ENCODE data around the gene MRPL19. TPM values are rescaled to one million over a fixed set of nuclear protein-coding genes. Genes with fewer than 3 reads are reported as not detected.

The MRPL19 gene
- total RNA-seq, 1 donor from 2014 or later, result 24.0 TPM

- Histone ChIP-seq H3K36me3 (ENCODE audit: control insufficient read depth in 3 of 3, insufficient read depth in 3 of 3, low read length in 3 of 3) (no peaks in the 10 kb centered on the region), H3K27ac (ENCODE audit: low read depth, low read length) (peak overlapping the region; percentile 39), H3K9ac (ENCODE audit: low read depth in 1 of 3, low read length in 3 of 3) (no peak overlapping the region), H3K9me3 (ENCODE audit: control insufficient read depth in 3 of 3, low read length in 3 of 3) (no peaks in the 10 kb centered on the region), H3K4me1 (ENCODE audit: control insufficient read depth in 3 of 3, insufficient read depth in 3 of 3, low read length in 3 of 3) (peaks cover 0 to 9% (median 2%) of the 10 kb centered on the region in 3 donors), H3K4me3 (ENCODE audit: low read length in 3 of 3) (no peak overlapping the region), H3K27me3 (ENCODE audit: control insufficient read depth in 3 of 3, insufficient read depth in 3 of 3, low read length in 3 of 3) (no peaks in the 10 kb centered on the region)
Observed at GRCh38 chr2:75633620-75634019, 13.0 kb upstream of the MRPL19 start.

DNA sequence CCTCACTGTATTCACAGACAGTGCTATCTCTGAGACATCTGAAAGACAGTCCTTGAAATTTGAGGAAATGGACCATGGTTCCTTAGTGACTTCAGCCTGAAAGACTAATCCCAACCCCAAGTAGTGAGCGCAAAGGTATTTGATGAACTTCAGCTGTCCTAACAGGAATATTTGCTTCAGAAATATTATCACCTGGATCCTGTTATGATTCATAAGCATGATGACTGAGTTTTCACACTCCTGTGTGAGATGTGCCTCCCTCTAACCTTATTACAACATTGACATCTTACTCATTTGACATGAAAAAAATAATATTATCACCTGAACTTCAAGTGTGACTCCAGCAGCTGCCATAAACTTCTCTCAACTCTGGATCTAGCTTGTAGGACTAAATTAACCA is 11.6 kb upstream of the MRPL19 start:
- Histone ChIP-seq H3K4me3 (ENCODE audit: low read length in 3 of 3) (no peak overlapping the region), H3K27ac (ENCODE audit: low read depth, low read length) (no peak overlapping the region), H3K4me1 (ENCODE audit: control insufficient read depth in 3 of 3, insufficient read depth in 3 of 3, low read length in 3 of 3) (peaks cover 0 to 9% (median 2%) of the 10 kb centered on the region in 3 donors)

DNA sequence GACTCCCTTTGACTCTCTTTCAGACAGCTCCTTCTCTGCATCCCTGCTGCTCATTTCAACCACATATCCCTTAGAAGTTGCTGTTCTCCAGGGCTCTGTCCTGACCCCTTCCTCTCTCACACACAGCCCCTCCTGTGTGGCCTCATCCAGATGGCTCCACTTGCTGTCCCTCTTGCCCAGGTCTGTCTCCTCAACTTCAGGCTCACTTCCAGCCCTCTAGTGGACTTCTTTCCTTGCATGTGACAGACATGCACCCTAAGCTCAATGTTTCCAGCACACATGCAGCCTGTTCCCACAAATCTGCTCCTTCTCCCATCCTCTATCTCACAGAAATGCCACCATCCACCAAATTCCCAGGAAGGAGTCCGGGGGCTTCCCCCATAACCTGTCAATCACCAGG is 9.0 kb upstream of the MRPL19 start:
- Histone ChIP-seq H3K9me3 (ENCODE audit: control insufficient read depth in 3 of 3, low read length in 3 of 3) (no peaks in the 10 kb centered on the region), H3K27me3 (ENCODE audit: control insufficient read depth in 3 of 3, insufficient read depth in 3 of 3, low read length in 3 of 3) (no peaks in the 10 kb centered on the region)

More for the DNA sequence above, 11.6 kb upstream of the MRPL19 start:
- no peak overlapping the region for H3K9ac ChIP-seq (ENCODE audit: low read depth in 1 of 3, low read length in 3 of 3)
- no peaks in the 10 kb centered on the region for H3K27me3 ChIP-seq (ENCODE audit: control insufficient read depth in 3 of 3, insufficient read depth in 3 of 3, low read length in 3 of 3)
- H3K9me3 ChIP-seq (ENCODE audit: control insufficient read depth in 3 of 3, low read length in 3 of 3), result no peaks in the 10 kb centered on the region
- H3K36me3 ChIP-seq (ENCODE audit: control insufficient read depth in 3 of 3, insufficient read depth in 3 of 3, low read length in 3 of 3), result no peaks in the 10 kb centered on the region

GRCh38 chr2:75640621-75641121 is 5.9 kb upstream of the MRPL19 start:
- Histone ChIP-seq H3K36me3 (ENCODE audit: control insufficient read depth in 3 of 3, insufficient read depth in 3 of 3, low read length in 3 of 3) (no peaks in the 10 kb centered on the region), H3K4me1 (ENCODE audit: control insufficient read depth in 3 of 3, insufficient read depth in 3 of 3, low read length in 3 of 3) (peaks cover 12 to 20% (median 15%) of the 10 kb centered on the region in 3 donors), H3K27me3 (ENCODE audit: control insufficient read depth in 3 of 3, insufficient read depth in 3 of 3, low read length in 3 of 3) (no peaks in the 10 kb centered on the region), H3K9me3 (ENCODE audit: control insufficient read depth in 3 of 3, low read length in 3 of 3) (no peaks in the 10 kb centered on the region), H3K9ac (ENCODE audit: low read depth in 1 of 3, low read length in 3 of 3) (peak overlapping the region in 1 of 3 donors; percentile 38), H3K27ac (ENCODE audit: low read depth, low read length) (peak overlapping the region; percentile 68), H3K4me3 (ENCODE audit: low read length in 3 of 3) (no peak overlapping the region)

More for the DNA sequence above, 9.0 kb upstream of the MRPL19 start:
- Histone ChIP-seq H3K36me3 (ENCODE audit: control insufficient read depth in 3 of 3, insufficient read depth in 3 of 3, low read length in 3 of 3) (no peaks in the 10 kb centered on the region), H3K4me1 (ENCODE audit: control insufficient read depth in 3 of 3, insufficient read depth in 3 of 3, low read length in 3 of 3) (peaks cover 11 to 19% (median 12%) of the 10 kb centered on the region in 3 donors), H3K27ac (ENCODE audit: low read depth, low read length) (no peak overlapping the region), H3K4me3 (ENCODE audit: low read length in 3 of 3) (no peak overlapping the region), H3K9ac (ENCODE audit: low read depth in 1 of 3, low read length in 3 of 3) (no peak overlapping the region)

DNA sequence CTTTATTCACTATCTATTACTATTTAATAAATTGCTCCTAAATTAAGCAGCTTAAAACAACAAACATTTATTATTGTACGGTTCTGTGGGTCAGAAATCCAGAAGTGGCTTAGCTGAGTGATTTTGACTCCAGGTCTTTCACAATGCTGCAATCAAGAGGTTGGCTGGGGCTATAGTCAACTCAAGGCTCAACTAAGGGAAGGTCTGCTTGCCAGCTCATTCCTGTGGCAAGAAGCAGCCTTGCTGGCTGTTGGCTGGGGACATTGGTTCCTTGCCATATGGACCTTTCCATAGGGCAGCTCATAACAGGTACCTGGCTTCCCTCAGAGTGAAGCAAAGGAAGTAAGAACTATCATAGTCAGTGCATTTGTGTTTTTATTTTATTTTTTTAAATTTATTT is 5.0 kb upstream of the MRPL19 start:
- peak overlapping the region in 2 of 3 donors; percentile 36 to 41 for H3K4me3 ChIP-seq (ENCODE audit: low read length in 3 of 3)
- H3K9me3 ChIP-seq (ENCODE audit: control insufficient read depth in 3 of 3, low read length in 3 of 3), result no peaks in the 10 kb centered on the region
- H3K36me3 ChIP-seq (ENCODE audit: control insufficient read depth in 3 of 3, insufficient read depth in 3 of 3, low read length in 3 of 3), result no peaks in the 10 kb centered on the region
- H3K4me1 ChIP-seq (ENCODE audit: control insufficient read depth in 3 of 3, insufficient read depth in 3 of 3, low read length in 3 of 3), result peaks cover 14 to 26% (median 15%) of the 10 kb centered on the region in 3 donors
- no peaks in the 10 kb centered on the region for H3K27me3 ChIP-seq (ENCODE audit: control insufficient read depth in 3 of 3, insufficient read depth in 3 of 3, low read length in 3 of 3)
- peak overlapping the region; percentile 68 for H3K27ac ChIP-seq (ENCODE audit: low read depth, low read length)
- peak overlapping the region in 1 of 3 donors; percentile 3 for H3K9ac ChIP-seq (ENCODE audit: low read depth in 1 of 3, low read length in 3 of 3)

GRCh38 chr2:75643980-75644379 is 2.6 kb upstream of the MRPL19 start:
- Histone ChIP-seq H3K27me3 (ENCODE audit: control insufficient read depth in 3 of 3, insufficient read depth in 3 of 3, low read length in 3 of 3) (no peaks in the 10 kb centered on the region), H3K9me3 (ENCODE audit: control insufficient read depth in 3 of 3, low read length in 3 of 3) (no peaks in the 10 kb centered on the region), H3K36me3 (ENCODE audit: control insufficient read depth in 3 of 3, insufficient read depth in 3 of 3, low read length in 3 of 3) (peaks cover 0 to 5% (median 0%) of the 10 kb centered on the region in 3 donors), H3K9ac (ENCODE audit: low read depth in 1 of 3, low read length in 3 of 3) (peak overlapping the region in 1 of 3 donors; percentile 9), H3K27ac (ENCODE audit: low read depth, low read length) (peak overlapping the region; percentile 22), H3K4me1 (ENCODE audit: control insufficient read depth in 3 of 3, insufficient read depth in 3 of 3, low read length in 3 of 3) (peaks cover 17 to 27% (median 21%) of the 10 kb centered on the region in 3 donors), H3K4me3 (ENCODE audit: low read length in 3 of 3) (peak overlapping the region in 1 of 3 donors; percentile 17)

- Histone ChIP-seq H3K9me3 (ENCODE audit: control insufficient read depth in 3 of 3, low read length in 3 of 3) (no peaks in the 10 kb centered on the region), H3K4me1 (ENCODE audit: control insufficient read depth in 3 of 3, insufficient read depth in 3 of 3, low read length in 3 of 3) (peaks cover 16 to 26% (median 20%) of the 10 kb centered on the region in 3 donors), H3K27me3 (ENCODE audit: control insufficient read depth in 3 of 3, insufficient read depth in 3 of 3, low read length in 3 of 3) (no peaks in the 10 kb centered on the region), H3K4me3 (ENCODE audit: low read length in 3 of 3) (peak overlapping the region in 2 of 3 donors; percentile 91 to 93), H3K36me3 (ENCODE audit: control insufficient read depth in 3 of 3, insufficient read depth in 3 of 3, low read length in 3 of 3) (peaks cover 3 to 14% (median 5%) of the 10 kb centered on the region in 3 donors), H3K9ac (ENCODE audit: low read depth in 1 of 3, low read length in 3 of 3) (no peak overlapping the region), H3K27ac (ENCODE audit: low read depth, low read length) (no peak overlapping the region)
Observed at GRCh38 chr2:75645643-75646042, 940 bp upstream of the MRPL19 start.

DNA sequence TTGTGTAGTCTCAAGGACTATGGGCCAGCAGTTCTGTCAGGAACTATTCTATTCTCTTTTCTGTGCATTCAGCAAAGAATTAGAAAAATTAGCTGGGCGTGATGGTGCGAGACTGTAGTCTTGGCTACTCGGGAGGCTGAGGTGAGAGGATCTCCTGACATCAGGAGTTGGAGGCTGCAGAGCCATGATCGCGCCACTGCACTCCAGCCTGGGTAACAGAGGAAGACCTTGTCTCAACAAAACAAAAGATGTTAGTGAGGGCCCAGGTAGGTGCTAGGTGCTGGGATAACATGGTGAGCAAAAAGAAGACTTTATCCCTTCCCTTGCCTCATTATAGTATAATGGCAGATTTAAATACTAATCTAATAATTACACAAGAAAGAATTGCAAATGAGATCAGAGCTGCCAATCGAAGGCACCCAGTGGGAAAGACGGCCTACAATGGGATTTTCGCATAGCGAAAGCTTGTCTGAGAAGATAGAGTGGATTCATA is 447 bp upstream of the MRPL19 start:
- Histone ChIP-seq H3K27me3 (ENCODE audit: control insufficient read depth in 3 of 3, insufficient read depth in 3 of 3, low read length in 3 of 3) (no peaks in the 10 kb centered on the region), H3K36me3 (ENCODE audit: control insufficient read depth in 3 of 3, insufficient read depth in 3 of 3, low read length in 3 of 3) (peaks cover 4 to 18% (median 10%) of the 10 kb centered on the region in 3 donors), H3K27ac (ENCODE audit: low read depth, low read length) (peak overlapping the region; percentile 54), H3K4me1 (ENCODE audit: control insufficient read depth in 3 of 3, insufficient read depth in 3 of 3, low read length in 3 of 3) (peaks cover 13 to 21% (median 15%) of the 10 kb centered on the region in 3 donors), H3K4me3 (ENCODE audit: low read length in 3 of 3) (peak overlapping the region; percentile 80 to 93 (median 91)), H3K9me3 (ENCODE audit: control insufficient read depth in 3 of 3, low read length in 3 of 3) (no peaks in the 10 kb centered on the region), H3K9ac (ENCODE audit: low read depth in 1 of 3, low read length in 3 of 3) (peak overlapping the region; percentile 90 to 96 (median 92))

DNA sequence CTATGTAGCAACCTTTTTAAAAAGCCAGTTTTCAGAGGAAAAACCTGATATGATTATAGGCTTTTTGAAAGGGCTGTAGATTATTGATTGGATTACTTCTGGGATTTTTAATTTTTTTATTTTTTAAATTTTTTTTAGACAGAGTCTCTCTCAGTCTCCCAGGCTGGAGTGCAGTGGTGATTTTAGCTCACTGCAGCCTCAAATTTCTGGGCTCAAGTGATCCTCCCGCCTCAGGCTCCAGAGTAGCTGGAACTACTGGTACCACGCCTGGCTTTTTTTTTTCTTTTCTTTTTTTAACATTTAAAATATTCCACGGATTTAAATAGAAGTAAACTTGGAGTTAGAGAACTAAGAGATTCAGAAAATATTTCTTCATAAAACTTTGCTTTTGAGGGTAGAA is 1.2 kb downstream of the MRPL19 start:
- peak overlapping the region in 2 of 3 donors; percentile 90 to 92 for H3K9ac ChIP-seq (ENCODE audit: low read depth in 1 of 3, low read length in 3 of 3)
- H3K27ac ChIP-seq (ENCODE audit: low read depth, low read length), result no peak overlapping the region
- H3K36me3 ChIP-seq (ENCODE audit: control insufficient read depth in 3 of 3, insufficient read depth in 3 of 3, low read length in 3 of 3), result peaks cover 7 to 28% (median 14%) of the 10 kb centered on the region in 3 donors
- no peaks in the 10 kb centered on the region for H3K27me3 ChIP-seq (ENCODE audit: control insufficient read depth in 3 of 3, insufficient read depth in 3 of 3, low read length in 3 of 3)
- peaks cover 9 to 14% (median 11%) of the 10 kb centered on the region in 3 donors for H3K4me1 ChIP-seq (ENCODE audit: control insufficient read depth in 3 of 3, insufficient read depth in 3 of 3, low read length in 3 of 3)
- H3K9me3 ChIP-seq (ENCODE audit: control insufficient read depth in 3 of 3, low read length in 3 of 3), result no peaks in the 10 kb centered on the region
- H3K4me3 ChIP-seq (ENCODE audit: low read length in 3 of 3), result peak overlapping the region; percentile 80 to 93 (median 91)

GRCh38 chr2:75654012-75654411 is 7.4 kb downstream of the MRPL19 start:
- Histone ChIP-seq H3K27ac (ENCODE audit: low read depth, low read length) (no peak overlapping the region), H3K9ac (ENCODE audit: low read depth in 1 of 3, low read length in 3 of 3) (no peak overlapping the region), H3K9me3 (ENCODE audit: control insufficient read depth in 3 of 3, low read length in 3 of 3) (no peaks in the 10 kb centered on the region), H3K4me1 (ENCODE audit: control insufficient read depth in 3 of 3, insufficient read depth in 3 of 3, low read length in 3 of 3) (peaks cover 0 to 5% (median 0%) of the 10 kb centered on the region in 3 donors), H3K27me3 (ENCODE audit: control insufficient read depth in 3 of 3, insufficient read depth in 3 of 3, low read length in 3 of 3) (no peaks in the 10 kb centered on the region), H3K36me3 (ENCODE audit: control insufficient read depth in 3 of 3, insufficient read depth in 3 of 3, low read length in 3 of 3) (peaks cover 36 to 58% (median 38%) of the 10 kb centered on the region in 3 donors), H3K4me3 (ENCODE audit: low read length in 3 of 3) (no peak overlapping the region)
